Progenitor cell of endocrine pancreas (in vitro differentiated cells): ENCODE measurements around the gene RASSF5. TPM values are rescaled to one million over a fixed set of nuclear protein-coding genes. Genes with fewer than 3 reads are reported as not detected.

ENCODE experiments used
- DNase-seq: peaks from one replicate; pipeline ENCODE4 v3.0.0; 2021; ENCODE audit warnings: low spot score; ENCODE audit not compliant: unreplicated experiment
- H3K27ac Mint-ChIP-seq: 2 replicates; pipeline ENCODE4 v1.8.0; 2021; ENCODE audit warnings: mild to moderate bottlenecking, moderate library complexity, mixed read lengths
- H3K27me3 Mint-ChIP-seq: 2 replicates; pipeline ENCODE4 v1.8.0; 2021; ENCODE audit warnings: mixed read lengths
- H3K36me3 Mint-ChIP-seq: 2 replicates; pipeline ENCODE4 v1.8.0; 2022; ENCODE audit warnings: mixed read lengths; ENCODE audit not compliant: insufficient read depth
- H3K4me1 Mint-ChIP-seq: 2 replicates; pipeline ENCODE4 v1.8.0; 2021; ENCODE audit warnings: low read depth, mixed read lengths
- H3K4me3 Mint-ChIP-seq: 2 replicates; pipeline ENCODE4 v1.8.0; 2021; ENCODE audit warnings: low read depth, mild to moderate bottlenecking, moderate library complexity, mixed read lengths
- H3K9me3 Mint-ChIP-seq: 2 replicates; pipeline ENCODE4 v1.8.0; 2021; ENCODE audit warnings: low read depth, mixed read lengths
- CTCF ChIP-seq: fragments of 200-600 bp; sonication (generic); IDR thresholded peaks from one replicate; pipeline ENCODE4 v1.5.0; 2021; ENCODE audit warnings: antibody characterized with exemption, mild to moderate bottlenecking; ENCODE audit not compliant: unreplicated experiment
- total RNA-seq: library from RNA; stranded (reverse); gene quantifications from 2 replicates; pipeline ENCODE4 v1.2.1, GENCODE V29; 2021

Gene RASSF5
- total RNA-seq, 1 donor from 2014 or later: 7.0 TPM

GRCh38 chr1:206550446-206550845, 43.1 kb downstream of the RASSF5 start:
- H3K4me3 Mint-ChIP-seq: no peak overlapping the region
- H3K36me3 Mint-ChIP-seq: peaks cover 1% of the 10 kb centered on the region
- TF ChIP-seq CTCF: no peak
- H3K4me1 Mint-ChIP-seq: peaks cover 4% of the 10 kb centered on the region
- no peaks in the 10 kb centered on the region for H3K9me3 Mint-ChIP-seq
- H3K27ac Mint-ChIP-seq: no peak overlapping the region
- H3K27me3 Mint-ChIP-seq: peaks cover 42% of the 10 kb centered on the region
- no peak for DNase-seq

GRCh38 chr1:206551296-206551985, 44.1 kb downstream of the RASSF5 start:
- Mint-ChIP-seq H3K4me3 (no peak overlapping the region), H3K27me3 (peaks cover 45% of the 10 kb centered on the region), H3K27ac (no peak overlapping the region), H3K4me1 (peaks cover 14% of the 10 kb centered on the region), H3K36me3 (peaks cover 1% of the 10 kb centered on the region), H3K9me3 (no peaks in the 10 kb centered on the region)
- TF ChIP-seq CTCF: no peak
- no peak for DNase-seq

GRCh38 chr1:206551986-206552326, 44.6 kb downstream of the RASSF5 start:
- DNase-seq: no peak
- TF ChIP-seq CTCF: no peak
- H3K4me3 Mint-ChIP-seq: no peak overlapping the region
- peaks cover 1% of the 10 kb centered on the region for H3K36me3 Mint-ChIP-seq
- peaks cover 45% of the 10 kb centered on the region for H3K27me3 Mint-ChIP-seq
- H3K9me3 Mint-ChIP-seq: no peaks in the 10 kb centered on the region
- no peak overlapping the region for H3K27ac Mint-ChIP-seq
- H3K4me1 Mint-ChIP-seq: peaks cover 16% of the 10 kb centered on the region

- TF ChIP-seq CTCF: no peak
- Mint-ChIP-seq H3K27me3 (peaks cover 41% of the 10 kb centered on the region), H3K4me3 (no peak overlapping the region), H3K9me3 (no peaks in the 10 kb centered on the region), H3K36me3 (no peaks in the 10 kb centered on the region), H3K27ac (no peak overlapping the region), H3K4me1 (peaks cover 27% of the 10 kb centered on the region)
- DNase-seq: no peak
These were observed 46.9 kb downstream of the RASSF5 start for GRCh38 chr1:206554211-206554610.

GRCh38 chr1:206554701-206555472, 47.6 kb downstream of the RASSF5 start:
- no peak for DNase-seq
- Mint-ChIP-seq H3K36me3 (no peaks in the 10 kb centered on the region), H3K27me3 (peaks cover 43% of the 10 kb centered on the region)

More at GRCh38 chr1:206554701-206555472, 47.6 kb downstream of the RASSF5 start:
- H3K4me3 Mint-ChIP-seq: no peak overlapping the region
- no peak for TF ChIP-seq CTCF
- H3K27ac Mint-ChIP-seq: no peak overlapping the region
- H3K4me1 Mint-ChIP-seq: peaks cover 32% of the 10 kb centered on the region
- no peaks in the 10 kb centered on the region for H3K9me3 Mint-ChIP-seq
